Posterior vena cava (tissue), 2 donors: ENCODE data around the gene CABLES1. TPM values are rescaled to one million over a fixed set of nuclear protein-coding genes. Genes with fewer than 3 reads are reported as not detected.
"Not testable (repeated sequence)": the region's sequence is repeated elsewhere in the genome, so short reads cannot be mapped to it uniquely, and the experiment has no call there.

Experiments
- DNase-seq: peaks from one replicate; pipeline ENCODE4 v3.0.0-alpha.2; 2020; ENCODE audit warnings: low spot score
- intact Hi-C, 2 donors: fragments of 100-400 bp; cut with DNase I; formaldehyde crosslinking; loops; one replicate each; pipeline versions ENCODE4 v1.14.1 to v1.14.2; 2022 to 2023
- total RNA-seq, 2 donors: library from RNA; stranded (reverse); fragmentation: NEBNext Ultra II Directional; extraction: Animal tissue kit (Norgen Biotek cat#: 25700); gene quantifications; one replicate each; pipeline ENCODE4 v1.2.1, GENCODE V29; 2021
- donor health status: DM: yes; HTN: yes; CAD: no.
- donor health status: DM: yes; HTN: yes; CAD: no.

The CABLES1 gene
- total RNA-seq, 2 donors from 2014 or later, result 9.3 to 10.8 TPM

DNA sequence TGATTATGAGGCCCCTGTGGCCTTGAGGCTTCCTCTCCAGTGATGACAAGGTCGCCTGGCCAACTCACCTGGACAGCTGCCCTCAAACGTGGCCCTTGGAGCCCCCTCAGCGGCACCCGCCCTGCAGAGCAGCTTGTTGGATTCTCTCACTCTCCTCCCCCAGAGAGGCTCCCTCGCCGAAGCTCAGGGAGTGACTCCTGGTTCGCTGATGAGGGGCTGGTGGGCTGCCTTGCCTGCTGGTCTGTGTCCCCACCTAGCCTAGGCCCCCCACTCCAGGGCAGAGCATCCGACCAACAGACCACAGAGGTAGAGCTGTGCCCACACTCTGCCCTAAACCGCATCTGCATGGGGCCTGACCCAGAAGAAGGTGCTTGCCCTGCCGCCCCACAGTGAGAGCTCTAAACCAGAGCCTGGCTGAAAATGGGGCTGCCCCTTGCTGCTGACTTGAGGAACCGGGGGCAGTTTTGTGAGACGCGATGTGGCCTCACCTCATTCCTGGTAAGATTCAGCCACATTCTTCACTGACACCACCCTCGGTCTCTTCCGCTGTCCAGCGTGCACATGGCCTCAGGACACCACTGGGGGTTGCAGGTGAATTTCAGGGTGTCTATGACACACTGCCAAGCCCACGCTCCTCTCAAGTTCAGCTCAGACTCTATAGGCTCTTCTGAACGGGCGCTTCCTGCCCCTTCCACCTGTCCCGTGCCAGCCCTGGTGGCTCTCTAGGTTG is 131.6 kb downstream of the CABLES1 start:
- DNase-seq, result no peak
- intact Hi-C loops, result loop anchor here in 1 of 2 donors (10.0 kb wide), 1 partner anchor 122 kb away; no protein-coding TSS in a partner anchor

DNA sequence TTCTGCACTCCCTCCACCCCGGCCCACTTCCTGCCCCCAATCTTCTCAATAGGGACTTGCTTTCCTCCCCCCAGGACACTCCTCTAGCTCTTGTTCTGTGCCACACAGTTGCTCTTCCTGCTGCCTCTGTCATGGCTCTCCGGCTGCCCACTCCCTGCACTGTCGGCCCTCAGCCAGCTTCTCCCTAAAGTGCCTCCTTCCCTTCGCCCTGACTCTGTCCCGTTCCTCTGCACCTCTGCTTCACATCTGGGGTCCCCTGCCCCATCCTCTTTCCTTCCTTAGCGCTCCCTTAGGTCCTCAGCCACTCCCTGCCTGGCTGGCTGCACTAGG is 132.1 kb downstream of the CABLES1 start:
- intact Hi-C loops, result loop anchor here in 1 of 2 donors (10.0 kb wide), 1 partner anchor 123 kb away; no protein-coding TSS in a partner anchor
- DNase-seq, result no peak

DNA sequence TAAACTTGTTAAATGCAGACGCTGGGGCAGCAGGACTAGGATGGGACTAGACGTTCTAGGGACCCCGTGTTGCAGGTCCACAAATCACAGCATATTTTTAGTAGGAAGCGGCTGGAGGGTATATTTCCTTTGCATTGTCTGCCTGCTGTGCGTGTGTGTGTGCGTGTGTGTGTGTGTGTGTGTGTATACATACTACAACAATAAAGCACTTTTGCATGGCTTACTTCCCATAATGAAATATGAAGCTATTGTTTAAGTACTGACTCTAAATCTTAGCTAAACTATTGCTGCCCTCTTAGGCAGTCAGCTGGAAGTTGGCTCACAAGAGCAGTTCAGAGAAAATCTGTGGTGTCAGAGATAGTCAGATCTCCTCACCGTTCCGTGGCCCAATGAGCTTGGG is 133.4 kb downstream of the CABLES1 start:
- intact Hi-C loops, result loop anchor here in 1 of 2 donors (10.0 kb wide), 1 partner anchor 124 kb away; no protein-coding TSS in a partner anchor
- DNase-seq, result no peak

DNA sequence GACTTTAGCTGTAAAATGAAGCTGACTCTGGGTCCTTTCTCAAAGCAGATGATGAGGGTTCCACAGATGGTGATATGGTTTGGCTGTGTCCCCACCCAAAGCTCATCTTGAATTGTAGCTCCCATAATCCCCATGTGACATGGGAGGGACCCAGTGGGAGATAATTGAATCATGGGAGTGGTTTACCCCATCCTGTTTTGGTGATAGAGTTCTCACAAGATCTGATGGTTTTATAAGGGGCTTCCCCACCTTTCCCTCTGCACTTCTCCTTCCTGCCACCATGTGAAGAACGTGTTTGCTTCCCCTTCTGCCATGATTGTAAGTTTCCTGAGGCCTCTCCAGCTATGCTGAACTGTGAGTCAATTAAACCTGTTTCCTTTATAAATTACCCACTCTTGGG is 133.8 kb downstream of the CABLES1 start:
- not testable (repeated sequence) for DNase-seq
- intact Hi-C loops, result loop anchor here in 1 of 2 donors (10.0 kb wide), 1 partner anchor 124 kb away; no protein-coding TSS in a partner anchor

DNA sequence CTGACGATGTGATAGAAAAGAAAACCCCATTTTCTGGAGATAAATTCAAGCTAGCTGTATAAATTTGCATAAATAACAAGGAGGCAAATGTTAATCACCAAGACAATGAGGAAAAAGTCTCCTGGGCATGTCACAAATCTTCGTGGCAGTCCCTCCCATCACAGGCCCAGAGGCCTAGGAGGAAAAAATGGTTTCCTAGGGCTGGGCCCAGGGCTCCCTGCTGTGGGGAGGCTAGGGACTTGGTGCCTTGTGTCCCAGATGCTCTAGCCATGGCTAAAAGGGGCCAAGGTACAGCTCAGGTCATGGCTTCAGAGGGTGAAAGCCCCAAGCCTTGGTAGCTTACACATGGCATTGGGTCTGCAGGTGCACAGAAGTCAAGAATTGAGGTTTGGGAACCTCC is 134.6 kb downstream of the CABLES1 start:
- no peak for DNase-seq
- intact Hi-C loops, result loop anchor here in 1 of 2 donors (10.0 kb wide), 1 partner anchor 125 kb away; no protein-coding TSS in a partner anchor

DNA sequence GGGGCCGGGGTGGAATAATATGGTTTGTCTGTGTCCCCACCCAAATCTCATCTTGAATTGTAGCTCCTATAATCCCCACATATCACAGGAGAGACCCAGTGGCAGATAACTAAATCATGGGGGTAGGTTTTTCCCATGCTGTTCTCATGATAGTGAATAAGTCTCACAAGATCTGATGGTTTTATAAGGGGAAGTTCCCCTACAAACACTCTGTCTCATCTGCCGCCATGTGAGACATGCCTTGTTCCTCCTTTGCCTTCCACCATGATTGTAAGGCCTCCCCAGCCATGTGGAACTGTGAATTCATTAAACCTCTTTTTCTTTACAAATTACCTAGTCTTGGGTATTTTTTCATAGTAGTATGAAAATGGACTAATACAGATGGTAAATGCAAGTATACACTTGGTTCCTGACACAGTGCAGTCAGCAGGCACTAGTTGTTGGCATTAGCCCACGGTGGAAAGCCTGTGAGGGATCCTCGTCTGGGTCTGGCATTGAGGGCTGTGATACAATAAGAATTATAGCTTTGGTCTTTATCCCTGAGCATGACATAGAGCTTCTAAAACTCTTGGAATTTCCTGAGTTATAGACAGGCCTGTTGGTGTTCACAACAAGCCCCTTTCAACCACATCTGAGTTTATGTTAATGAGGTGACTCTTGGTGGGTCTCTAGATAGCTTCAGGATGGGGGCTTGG is 135.8 kb downstream of the CABLES1 start:
- intact Hi-C loops, result no loop called here
- no peak for DNase-seq

DNA sequence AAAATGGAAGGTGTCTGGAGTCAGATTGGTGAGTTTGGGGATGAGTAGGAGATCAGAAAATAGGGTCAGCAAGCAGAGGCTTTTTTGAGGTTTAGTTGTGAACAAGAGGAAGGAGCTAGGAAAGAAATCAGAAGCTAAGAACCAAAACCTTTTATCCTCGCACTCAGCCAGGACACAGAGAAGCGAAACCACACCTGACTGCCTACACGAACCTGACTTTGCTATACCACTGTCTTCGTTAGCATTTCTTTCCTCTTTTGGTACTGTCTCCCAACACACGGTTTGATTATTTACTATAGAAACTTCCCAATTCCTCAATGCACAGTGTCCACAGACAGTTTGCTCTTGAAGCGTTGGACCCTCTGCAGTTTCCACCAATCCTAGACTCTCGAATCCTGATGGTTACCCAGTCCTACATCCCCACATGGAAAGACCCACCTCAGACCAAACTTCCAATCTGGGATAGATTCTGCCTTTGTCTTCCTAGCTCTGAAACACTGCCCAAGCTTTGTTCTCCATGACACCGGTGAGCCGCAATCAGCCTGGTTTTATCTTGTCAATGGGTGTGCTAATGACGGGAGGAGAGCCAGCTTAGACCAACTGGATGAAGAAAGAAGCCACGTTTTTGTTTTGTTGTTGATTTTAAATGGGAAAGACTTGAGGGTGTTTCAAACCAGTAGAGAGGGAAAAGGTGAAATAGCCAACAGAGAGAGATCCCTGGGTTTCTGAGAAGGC is 137.4 kb downstream of the CABLES1 start:
- intact Hi-C loops, result no loop called here

DNA sequence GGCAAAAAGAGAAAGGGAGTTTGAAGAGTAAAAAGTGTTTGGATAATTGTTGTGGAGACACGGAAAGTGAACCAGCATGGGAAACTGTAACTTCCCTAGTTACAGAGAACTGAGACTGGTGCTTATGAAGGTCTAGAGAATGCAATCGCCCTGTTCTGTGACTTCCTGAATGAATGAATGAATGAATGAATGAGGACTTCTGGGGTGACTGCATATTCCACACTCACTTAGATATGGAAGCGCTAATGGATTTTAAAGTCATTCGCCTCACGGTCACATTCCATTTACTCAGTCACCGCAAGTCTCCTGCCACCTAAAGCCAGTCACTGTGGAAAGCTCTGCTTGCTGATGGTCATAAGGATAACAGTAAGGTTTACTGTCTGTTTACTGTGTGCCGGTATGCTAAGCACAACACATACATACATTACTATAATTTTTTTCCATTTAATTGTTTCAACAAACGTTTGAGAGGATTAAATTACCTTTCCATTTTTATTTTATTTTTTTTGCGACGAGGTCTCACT is 138.2 kb downstream of the CABLES1 start:
- intact Hi-C loops, result no loop called here

More for the DNA sequence above, 137.4 kb downstream of the CABLES1 start:
- DNase-seq, result no peak

DNA sequence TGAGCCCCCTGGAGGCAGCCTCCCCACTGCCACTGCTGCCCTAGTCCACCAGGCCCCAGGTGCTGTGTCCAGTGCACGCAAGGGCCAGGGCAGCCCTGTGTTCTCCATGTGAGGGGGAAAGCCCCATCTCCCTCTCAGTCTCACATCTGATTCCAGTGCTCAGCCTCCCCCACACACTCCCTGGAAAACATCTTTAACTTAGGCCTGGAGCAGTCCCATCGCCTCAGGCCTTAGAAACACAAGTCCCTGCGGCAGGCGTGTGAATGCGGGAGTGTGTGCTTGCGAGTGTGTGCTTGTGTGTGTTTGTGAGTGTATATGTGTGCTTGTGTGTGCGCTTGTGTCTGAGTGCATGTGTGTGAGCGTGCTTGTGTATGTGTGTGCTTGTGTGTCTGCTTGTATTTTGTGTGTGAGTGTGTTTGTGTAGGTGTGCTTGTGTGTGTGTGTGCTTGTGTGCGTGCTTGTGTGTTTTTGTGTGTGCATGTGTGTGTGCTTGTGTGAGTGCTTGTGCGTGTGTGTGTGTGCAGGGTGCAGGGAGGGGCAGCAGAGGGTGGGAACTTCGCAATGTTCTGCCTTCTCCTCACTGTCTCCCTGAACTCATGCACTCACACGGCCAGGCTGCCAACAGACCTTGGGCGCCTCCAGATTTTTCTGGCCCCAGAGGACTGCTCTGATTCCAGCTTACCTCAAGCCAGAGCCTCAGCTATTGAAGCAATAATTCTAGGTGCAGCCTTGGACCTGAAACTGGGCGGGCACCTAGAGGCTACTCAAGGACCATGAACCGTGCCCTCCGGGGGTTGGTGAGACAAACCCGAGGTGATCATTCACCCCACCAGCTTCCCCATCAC is 139.6 kb downstream of the CABLES1 start:
- intact Hi-C loops, result no loop called here
- DNase-seq, result no peak

More for the DNA sequence above, 138.2 kb downstream of the CABLES1 start:
- no peak for DNase-seq

DNA sequence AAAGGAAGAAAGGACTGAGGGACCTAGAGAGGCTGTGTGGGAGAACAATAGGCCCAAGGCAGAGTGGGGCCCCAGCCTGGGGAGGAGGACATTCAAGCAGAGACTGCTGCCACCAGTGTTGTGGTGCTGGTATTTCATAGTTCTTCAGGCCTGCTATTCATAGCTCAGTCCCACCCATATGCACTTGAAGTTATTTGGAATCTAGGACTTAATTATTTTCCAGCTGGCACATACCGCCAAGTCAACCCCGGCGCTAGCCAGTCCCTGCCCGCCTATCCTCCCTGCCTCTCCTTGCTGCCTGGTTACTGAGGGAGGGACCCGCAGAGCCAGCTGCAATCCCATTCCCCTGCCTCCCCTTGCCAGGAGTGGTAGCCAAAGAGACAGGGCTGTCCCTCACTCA is 141.2 kb downstream of the CABLES1 start:
- intact Hi-C loops, result no loop called here
- no peak for DNase-seq

DNA sequence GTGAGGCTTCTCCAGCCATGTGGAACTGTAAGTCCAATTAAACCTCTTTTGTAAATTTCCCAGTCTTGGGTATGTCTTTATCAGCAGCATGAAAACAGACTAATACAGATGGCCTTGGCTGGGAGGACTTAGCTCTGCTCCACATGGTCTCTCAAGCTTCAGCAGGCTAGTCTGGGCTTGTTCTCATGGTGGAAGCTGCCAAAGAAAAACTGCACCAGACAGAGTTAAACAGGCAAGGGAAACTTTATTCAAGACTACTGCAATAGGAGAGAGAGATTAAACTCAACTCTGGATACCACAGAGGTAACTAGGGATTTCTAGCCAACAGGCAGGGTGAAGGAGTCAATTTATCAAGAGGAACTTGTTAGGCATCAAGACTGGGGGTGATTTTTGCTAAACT is 142.1 kb downstream of the CABLES1 start:
- intact Hi-C loops, result no loop called here
- DNase-seq, result no peak

DNA sequence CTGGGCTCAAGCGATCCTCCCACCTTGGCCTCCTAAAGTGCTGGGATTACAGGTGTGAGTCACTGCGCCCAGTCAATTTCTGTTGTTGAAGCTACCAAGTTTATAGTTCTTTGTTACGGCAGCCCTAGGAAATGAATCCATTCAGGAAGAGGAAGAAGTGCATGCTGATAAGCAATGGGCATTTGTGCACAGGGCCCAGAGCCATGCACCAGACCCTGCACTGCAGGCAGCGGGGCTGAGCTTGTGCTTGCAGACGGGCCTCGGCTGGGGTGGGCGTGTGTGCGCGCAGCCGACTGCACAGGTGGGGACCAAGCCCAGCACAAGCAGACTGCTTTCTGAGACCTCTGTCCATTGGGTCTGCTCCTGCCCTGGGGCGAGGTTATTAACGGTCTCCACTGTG is 144.6 kb downstream of the CABLES1 start:
- intact Hi-C loops, result no loop called here
- no peak for DNase-seq

DNA sequence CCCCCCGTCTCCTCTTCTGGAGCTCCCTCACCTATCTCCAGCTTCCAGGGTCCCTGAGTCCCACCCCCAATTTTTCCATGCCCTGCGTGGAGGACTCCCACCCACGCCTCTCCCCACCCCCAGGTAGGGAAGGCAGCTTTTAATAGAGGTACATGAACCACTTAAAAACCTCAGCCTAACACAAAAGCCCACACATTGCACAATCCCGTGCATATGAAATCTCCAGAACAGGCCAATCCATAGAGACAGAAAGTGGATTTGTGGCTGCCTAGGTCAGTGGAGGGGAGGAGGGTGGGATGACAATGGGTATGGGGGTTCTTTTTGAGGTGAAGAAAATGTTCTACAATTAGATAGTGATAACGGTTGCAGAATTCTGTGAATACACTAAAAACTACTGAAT is 145.6 kb downstream of the CABLES1 start:
- intact Hi-C loops, result no loop called here
- no peak for DNase-seq

DNA sequence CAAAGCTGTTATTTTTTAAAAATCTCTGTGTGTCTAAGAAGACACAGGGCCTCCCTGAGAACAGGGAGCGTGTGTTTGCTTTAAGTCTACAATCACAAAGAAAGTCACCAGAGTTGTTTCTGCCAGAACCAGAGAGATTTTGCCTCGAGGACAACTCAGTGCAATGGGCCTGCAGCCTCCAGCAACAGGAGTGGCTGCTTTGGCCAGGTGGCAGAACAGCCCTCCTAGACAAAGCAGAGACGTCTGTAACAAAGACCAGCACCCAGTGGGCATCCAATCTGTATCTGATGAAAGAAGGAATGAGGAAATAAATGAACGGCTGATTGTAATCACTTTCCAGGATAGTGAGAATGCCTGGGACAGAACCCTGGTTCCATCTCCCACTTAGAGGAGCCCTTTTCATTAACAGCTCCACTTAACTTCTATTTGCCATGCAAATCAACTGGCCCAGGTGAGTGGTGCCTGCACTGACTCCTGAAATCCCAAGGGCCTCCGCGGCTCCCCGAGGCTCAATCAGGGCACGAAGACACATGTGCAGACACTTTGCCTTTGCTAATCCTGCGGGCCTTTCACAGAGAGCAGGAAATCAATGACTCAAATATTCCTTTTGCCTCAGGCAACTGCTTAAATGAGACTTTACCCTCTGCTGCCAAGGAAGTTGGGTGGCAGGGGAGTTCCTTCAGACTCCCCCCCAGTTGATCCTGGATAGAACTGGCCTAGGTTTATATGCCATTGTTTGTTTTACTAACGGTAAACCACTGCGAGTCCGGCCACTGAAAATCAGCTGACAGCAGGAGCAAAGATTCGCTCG is 146.5 kb downstream of the CABLES1 start:
- intact Hi-C loops, result no loop called here
- DNase-seq, result no peak

DNA sequence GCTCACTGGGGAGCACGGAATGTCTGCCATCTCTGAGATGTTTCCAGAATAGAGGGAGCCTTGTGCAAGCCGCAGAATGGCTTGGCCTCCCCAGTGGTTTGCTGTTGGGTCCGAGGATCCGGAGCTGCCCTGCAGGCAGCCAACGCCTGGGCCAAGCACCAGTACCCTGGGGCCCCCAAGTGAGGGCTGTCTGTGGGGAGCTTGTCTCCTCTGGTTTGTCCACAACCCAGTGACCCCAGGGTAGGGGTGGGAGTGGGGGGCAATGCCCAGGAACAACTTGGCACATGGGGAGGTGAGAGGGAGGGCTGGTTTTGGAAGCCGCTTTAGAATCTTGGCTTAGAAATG is 147.1 kb downstream of the CABLES1 start:
- no peak for DNase-seq

DNA sequence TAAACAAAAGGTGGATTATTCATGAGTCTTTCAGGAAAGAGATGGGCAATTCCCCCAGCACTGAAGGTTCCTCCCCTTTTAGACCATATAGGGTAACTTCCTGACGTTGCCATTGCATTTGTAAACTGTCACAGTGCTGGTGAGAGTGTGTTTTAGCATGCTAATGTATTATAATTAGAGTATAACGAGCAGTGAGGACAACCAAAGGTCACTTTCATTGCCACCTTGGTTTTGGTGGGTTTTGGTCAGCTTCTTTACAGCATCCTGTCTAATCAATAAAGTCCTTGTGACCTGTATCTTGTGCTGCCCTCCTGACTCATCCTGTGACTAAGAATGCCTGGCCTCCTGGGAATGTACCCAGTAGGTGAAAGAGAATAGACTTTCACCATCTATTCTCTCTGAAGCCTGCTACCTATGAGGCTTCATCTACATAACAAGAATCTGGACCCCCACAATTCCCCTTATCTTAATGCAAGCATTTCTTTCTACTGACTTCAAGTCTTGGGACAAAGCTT is 148.7 kb downstream of the CABLES1 start:
- intact Hi-C loops, result no loop called here
- no peak for DNase-seq

More for the DNA sequence above, 147.1 kb downstream of the CABLES1 start:
- intact Hi-C loops, result no loop called here

DNA sequence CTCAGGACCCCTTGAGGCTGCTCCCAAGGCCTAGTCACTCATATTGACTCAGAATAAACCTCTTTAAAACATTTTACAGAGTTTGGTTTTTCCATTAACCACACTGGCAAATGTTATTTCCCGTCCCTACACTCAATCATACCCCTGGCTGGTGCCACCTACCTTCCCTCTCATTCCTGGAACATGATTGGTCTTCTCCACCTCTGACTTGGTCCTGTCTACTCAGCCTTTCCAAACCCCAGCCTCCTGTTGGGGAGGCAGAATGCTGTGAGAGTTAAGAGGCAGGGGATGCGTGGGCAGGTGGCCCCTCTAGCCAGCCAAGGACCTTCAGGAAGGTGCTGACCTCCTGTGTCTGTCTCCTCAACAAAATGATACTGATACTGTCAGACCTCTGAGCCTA is 149.3 kb downstream of the CABLES1 start:
- no peak for DNase-seq
- intact Hi-C loops, result no loop called here

DNA sequence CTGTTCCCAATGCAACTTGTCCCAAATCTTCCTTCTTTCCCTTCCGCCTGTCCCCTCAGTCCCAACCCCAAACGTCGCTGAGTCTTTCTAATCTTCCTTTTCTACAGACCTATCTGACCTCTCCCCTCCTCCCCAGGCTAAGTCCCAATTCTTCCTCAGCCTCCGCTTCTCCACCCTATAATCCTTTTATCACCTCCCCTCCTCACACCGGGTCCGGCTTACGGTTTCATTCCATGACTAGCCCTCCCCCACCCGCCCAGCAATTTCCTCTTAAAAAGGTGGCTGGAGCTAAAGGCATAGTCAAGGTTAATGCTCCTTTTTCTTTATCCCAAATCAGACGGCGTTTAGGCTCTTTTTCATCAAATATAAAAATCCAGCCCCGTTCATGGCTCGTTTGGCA is 150.3 kb downstream of the CABLES1 start:
- DNase-seq, intact Hi-C loops: not testable (repeated sequence)
